Activated CD8-positive, alpha-beta memory T cell treated with anti-CD3 and anti-CD28 coated beads for 1 hour (primary cell): Measurements from ENCODE around the gene ACADS.

ENCODE experiments used
- DNase-seq, 2 donors: peaks; one replicate each; pipeline ENCODE4 v3.0.0-alpha.2; 2020; ENCODE audit warnings: low read depth in 1 of 2; ENCODE audit errors: extremely low read depth in 1 of 2

ACADS gene

GRCh38 chr12:120700886-120701285 is 24.7 kb upstream of the ACADS start:
- no peak for DNase-seq

DNA sequence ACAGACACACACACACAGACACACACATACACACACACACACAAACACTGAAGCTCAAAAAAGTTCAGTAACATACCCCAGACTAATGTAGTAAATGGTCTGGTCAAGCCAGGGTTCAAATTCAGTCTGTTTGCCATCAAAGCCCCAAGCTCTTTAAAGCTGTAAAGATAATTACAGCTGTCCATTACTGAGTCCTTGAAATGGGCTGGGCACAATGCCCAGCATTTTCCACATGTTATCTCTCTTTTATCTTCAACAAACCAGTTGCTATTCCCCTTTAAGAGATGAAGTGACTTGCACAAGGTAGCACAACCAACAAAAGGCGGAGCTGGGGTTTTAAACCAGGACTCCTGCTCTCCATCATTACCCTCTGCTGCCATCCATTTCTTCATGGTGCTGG is 23.0 kb upstream of the ACADS start:
- DNase-seq, result no peak

DNA sequence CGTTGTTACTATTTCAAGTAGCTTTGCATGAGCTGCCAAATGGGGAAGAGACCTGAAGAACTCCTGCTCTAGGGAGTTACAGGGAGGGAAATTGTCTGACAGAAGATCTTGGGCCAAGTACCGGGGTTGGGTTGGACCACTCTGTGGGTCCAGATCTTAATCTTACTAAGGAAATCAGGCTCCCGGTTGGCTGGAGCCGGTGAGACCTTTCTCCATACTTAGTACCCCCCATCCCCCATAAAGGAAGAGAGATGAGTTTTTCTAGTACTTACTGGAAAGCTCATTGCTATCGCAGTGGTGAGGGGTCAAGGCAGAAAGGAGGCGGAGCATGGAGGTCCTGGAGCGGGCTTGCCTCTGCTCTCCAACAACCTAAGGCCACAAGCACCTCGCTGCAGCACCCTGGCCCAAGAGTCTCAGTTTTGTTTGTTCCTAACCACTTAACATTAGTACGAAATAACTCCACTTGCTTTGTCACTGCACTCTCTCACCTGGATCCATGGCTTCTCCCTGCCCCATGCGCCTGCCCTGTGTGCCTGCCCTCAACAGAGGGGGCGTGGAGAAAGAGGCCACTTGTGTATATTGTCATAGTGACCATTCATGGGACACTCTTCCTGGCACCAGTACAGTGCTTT is 22.2 kb upstream of the ACADS start:
- no peak for DNase-seq

DNA sequence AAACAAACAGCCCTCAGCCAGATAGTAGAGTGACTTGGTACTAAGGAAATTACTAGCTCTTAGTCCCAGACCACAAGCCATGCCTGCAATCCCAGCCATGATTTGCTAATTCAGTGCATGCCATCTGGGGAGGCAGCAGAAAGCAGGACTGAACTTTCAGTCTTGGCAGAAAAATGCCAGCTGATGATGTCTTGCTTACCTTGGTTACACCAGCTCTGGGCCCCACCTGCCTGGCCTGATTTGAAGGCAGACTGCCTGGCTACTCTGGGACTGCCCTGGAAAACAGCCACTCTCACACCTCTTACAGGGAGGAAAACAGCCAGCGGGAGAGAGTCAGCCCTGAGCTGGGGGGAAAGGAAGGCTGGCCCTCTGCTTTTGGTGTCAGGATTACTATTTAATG is 20.0 kb upstream of the ACADS start:
- DNase-seq, result no peak

DNA sequence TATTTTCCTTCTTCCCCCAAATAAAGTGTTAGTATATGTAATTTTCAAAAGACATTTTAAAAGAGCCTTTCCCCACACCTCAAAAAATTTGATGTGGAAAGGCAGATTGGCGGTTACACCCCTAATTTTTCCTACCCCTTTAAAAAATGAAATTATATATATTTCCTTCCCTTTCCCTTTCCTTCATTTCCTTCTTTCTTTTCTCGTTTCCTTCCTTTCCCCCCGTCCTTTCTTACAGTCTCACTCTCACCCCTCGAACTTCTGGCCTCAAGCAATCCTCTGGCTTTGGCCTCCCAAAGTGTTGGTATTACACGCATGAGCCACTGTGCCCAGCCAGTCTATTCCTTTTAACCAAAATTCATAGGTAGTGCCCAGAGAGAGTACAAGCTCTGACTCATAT is 19.6 kb upstream of the ACADS start:
- DNase-seq, result no peak

- DNase-seq, result no peak
These were observed 17.0 kb upstream of the ACADS start for GRCh38 chr12:120708651-120709050.

DNA sequence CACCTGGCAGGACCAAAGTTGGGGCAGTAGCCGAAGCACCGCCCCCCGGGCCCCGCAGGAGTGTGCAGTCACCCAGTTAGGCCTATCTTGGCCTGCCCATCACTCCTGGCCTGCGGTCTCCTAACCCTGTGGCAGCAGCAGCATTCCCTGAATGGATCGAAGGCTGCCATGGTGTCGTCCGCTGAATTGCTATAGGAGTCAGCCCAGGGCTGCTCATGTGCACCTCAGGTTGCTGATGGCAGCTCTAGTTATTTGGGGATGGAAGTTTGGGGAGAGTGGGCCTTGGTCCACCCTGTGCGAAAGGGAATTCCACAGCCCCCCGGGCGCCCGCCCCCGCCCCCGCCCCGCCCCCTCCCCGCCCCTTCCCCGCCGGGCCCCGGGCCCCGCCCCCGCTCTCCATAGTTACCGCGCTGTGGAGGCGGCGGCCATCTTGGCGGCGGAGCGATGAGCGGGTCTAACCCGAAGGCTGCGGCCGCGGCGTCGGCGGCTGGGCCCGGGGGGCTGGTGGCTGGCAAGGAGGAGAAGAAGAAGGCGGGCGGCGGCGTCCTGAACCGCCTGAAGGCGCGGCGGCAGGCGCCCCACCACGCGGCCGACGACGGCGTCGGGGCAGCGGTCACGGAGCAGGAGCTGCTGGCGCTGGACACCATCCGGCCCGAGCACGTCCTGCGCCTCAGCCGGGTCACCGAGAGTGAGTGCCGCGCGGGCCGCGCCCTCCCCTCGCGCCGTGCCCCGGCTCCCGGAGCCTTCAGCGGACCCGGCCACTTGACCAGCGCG is 15.4 kb upstream of the ACADS start, which contains the start of gene UNC119B:
UNC119B (plus strand) TSS at position 428 of the 774 bp plus-strand sequence; CDS start at position 445, 17 bp downstream.
- DNase-seq, result peak; percentile 42 to 74

GRCh38 chr12:120710805-120711296 is 14.8 kb upstream of the ACADS start:
- peak in 1 of 2 donors; percentile 6 for DNase-seq

GRCh38 chr12:120711411-120711810 is 14.2 kb upstream of the ACADS start:
- no peak for DNase-seq

GRCh38 chr12:120712610-120713009 is 13.0 kb upstream of the ACADS start:
- no peak for DNase-seq

DNA sequence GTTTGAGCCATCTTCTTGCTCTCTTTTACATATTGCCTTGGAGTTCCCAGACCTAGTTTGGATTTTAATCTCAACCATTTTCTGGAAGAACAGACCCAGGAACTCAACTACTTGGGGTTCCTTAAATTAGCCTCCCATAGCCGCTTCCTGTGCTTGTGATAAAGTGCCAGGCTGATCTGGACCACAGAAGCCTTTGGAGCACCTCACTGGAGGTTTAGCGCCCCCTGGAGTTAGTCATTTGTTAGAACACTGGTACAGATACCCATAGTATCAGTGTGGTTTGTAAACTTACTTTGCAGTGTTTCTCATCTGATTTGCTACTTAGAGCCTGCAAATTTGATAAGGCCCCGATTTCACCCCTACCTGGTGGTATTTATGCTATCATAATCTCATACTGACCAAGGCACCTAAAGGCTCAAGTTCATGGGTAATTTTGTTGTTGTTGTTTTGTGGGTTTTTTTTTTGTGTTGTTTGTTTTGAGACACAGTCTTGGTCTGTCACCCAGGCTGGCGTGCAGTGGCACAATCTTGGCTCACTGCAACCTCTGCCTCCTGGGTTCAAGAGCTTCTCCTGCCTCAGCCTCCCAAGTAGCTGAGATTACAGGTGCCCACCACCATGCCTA is 11.7 kb upstream of the ACADS start:
- peak; percentile 42 to 49 for DNase-seq

- no peak for DNase-seq
These were observed 7.6 kb upstream of the ACADS start for GRCh38 chr12:120718055-120718454.

GRCh38 chr12:120719072-120719471 is 6.6 kb upstream of the ACADS start:
- DNase-seq, result no peak

DNA sequence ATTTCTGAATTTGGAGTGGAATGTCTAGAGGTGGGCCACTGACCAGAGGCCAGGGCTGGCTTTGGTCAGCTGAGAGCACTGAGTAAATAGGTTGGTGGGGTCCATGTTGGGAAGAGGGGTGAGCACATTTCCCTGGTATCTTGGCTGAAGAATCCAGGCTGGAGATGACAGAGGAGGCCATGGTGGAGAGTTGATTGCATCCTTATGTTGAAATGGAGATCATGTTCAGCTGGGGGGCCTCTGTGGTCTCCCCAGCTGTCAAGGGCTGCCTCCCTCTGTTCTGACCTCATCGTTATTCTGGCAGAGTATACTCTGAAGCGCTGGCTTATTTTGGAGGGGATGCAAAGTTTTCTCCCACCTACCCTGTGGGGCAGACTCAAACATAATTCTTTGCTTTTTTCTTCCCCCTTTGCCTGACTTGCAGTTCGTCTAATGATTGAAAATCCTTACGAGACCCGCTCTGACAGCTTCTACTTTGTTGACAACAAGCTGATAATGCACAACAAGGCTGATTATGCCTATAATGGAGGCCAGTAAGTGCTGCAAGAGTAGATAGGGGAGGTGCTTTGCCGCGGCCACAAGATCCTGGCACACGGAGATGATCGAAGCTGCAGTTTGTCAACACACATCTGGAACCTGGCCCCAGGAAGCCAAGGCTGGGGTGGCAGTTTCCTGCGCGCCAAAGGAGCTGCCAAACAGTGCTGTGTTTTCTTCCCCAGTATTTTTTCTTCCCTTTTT is 6.0 kb upstream of the ACADS start:
- DNase-seq, result no peak

- no peak for DNase-seq
These were observed 5.2 kb upstream of the ACADS start for GRCh38 chr12:120720234-120720986.

- DNase-seq, result no peak
These were observed 4.4 kb upstream of the ACADS start for GRCh38 chr12:120720987-120721801.

GRCh38 chr12:120721866-120722265 is 3.8 kb upstream of the ACADS start:
- no peak for DNase-seq

DNA sequence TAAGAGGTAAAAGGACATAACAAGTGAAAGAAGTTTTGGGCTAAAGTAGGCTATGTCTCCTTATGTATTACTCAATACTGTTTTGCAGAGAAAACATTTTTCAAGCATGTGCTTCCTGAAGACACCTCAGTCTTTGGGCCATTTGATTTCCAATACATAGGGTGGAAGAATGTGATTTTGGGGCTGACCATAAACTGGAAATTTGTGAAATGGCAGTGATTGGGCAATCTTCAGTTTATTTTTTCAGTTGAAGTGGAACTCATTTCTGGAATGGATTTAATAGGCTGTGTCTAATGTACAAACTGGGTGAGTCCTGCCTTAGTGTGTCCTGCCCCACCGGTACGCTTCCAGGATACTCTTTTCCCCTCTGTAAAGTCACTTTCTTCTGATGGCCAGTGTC is 2.8 kb upstream of the ACADS start:
- DNase-seq, result no peak

- no peak for DNase-seq
These were observed 906 bp upstream of the ACADS start for GRCh38 chr12:120724720-120725119.
